HCT116 (cell line): ENCODE data around the gene FLYWCH1. TPM values are rescaled to one million over a fixed set of nuclear protein-coding genes. Genes with fewer than 3 reads are reported as not detected.

Experiments
- ATAC-seq: fragments of 200-7000 bp; cut with Tn5 transposase; 2 replicates; pipeline ENCODE4 v1.9.1; 2020; ENCODE audit warnings: mild to moderate bottlenecking, moderate library complexity
- BruUV-seq: library from RNA; stranded (reverse); fragments of 400-500 nt; replicated peaks from 2 replicates; lab custom pipeline; 2021; lab: Mats Ljungman, UMichigan
- CTCF ChIA-PET: fragments of 300-600 bp; sonication (Branson Sonifier 250); formaldehyde crosslinking; loops from one replicate; lab custom pipeline; 2021; ENCODE audit warnings: antibody characterized with exemption; lab: Charles Lee
- POLR2A ChIA-PET: fragments of 300-600, 350-600 bp; sonication (Branson Sonifier 250); formaldehyde crosslinking; loops from one replicate; lab custom pipeline; 2021; ENCODE audit warnings: antibody characterized with exemption; lab: Charles Lee
- RAD21 ChIA-PET, 2 experiments: fragments of 300-600 bp; sonication (Branson Sonifier 250); formaldehyde crosslinking; loops; one replicate each; lab custom pipeline; 2023; ENCODE audit warnings: low total read pairs in 2 of 2; ENCODE audit not compliant: uncharacterized antibody in 2 of 2, unreplicated experiment in 2 of 2, low non-redundant PET in 1 of 2; lab: Charles Lee
- DNase-seq: peaks from one replicate; pipeline ENCODE4 v3.0.0-alpha.2; 2010; ENCODE audit warnings: low read depth, low spot score
- H2AFZ ChIP-seq: fragments of 200-600 bp; shearing (Covaris generic), sonication (generic); 2 replicates; pipeline ENCODE4 v1.6.1; 2017; ENCODE audit warnings: low read depth, mixed run types, mixed read lengths, antibody characterized with exemption, low read length; ENCODE audit not compliant: poor library complexity, severe bottlenecking
- H3K27ac ChIP-seq: 2 replicates; pipeline ENCODE4 v1.5.1; 2012; ENCODE audit warnings: low read depth, low read length
- H3K27me3 ChIP-seq: fragments of 200-600 bp; sonication (generic); 2 replicates; pipeline ENCODE4 v1.6.1; 2016; ENCODE audit warnings: mixed run types, low read length, mixed read lengths; ENCODE audit not compliant: insufficient read depth
- H3K36me3 ChIP-seq, 2 experiments: fragments of 200-500 bp in 1 of 2; fragments of 200-600 bp in 1 of 2; sonication (Bioruptor generic) in 1 of 2; sonication (generic) in 1 of 2; 2 replicates each; pipeline versions ENCODE4 v1.5.1 to v1.6.1; 2014 to 2016; ENCODE audit warnings: low read length in 2 of 2, inconsistent platforms in 1 of 2, mixed read lengths in 1 of 2, mixed run types in 1 of 2; ENCODE audit not compliant: insufficient read depth in 2 of 2, control insufficient read depth in 1 of 2
- H3K4me1 ChIP-seq, 2 experiments: fragments of 200-600 bp in 1 of 2; sonication (generic) in 1 of 2; 2 replicates each; pipeline versions ENCODE4 v1.5.1 to v1.6.1; 2012 to 2017; ENCODE audit warnings: low read length in 2 of 2, inconsistent platforms in 1 of 2, mild to moderate bottlenecking in 1 of 2, mixed read lengths in 1 of 2, mixed run types in 1 of 2, moderate library complexity in 1 of 2; ENCODE audit not compliant: insufficient read depth in 2 of 2, control insufficient read depth in 1 of 2
- H3K4me2 ChIP-seq: fragments of 200-600 bp; sonication (generic); 2 replicates; pipeline ENCODE4 v1.6.1; 2017; ENCODE audit warnings: mixed run types, low read length, mixed read lengths
- H3K4me3 ChIP-seq, 2 experiments: fragments of 200-600 bp in 1 of 2; sonication (generic) in 1 of 2; replicated peaks in 1 of 2; 2 replicates each; pipeline ENCODE4 v1.5.1; 2011 to 2016; ENCODE audit warnings: low read length in 2 of 2, control low read depth in 1 of 2, low read depth in 1 of 2, mild to moderate bottlenecking in 1 of 2, mixed read lengths in 1 of 2, mixed run types in 1 of 2
- H3K79me2 ChIP-seq: fragments of 200-600 bp; sonication (generic); 2 replicates; pipeline ENCODE4 v1.6.1; 2017; ENCODE audit warnings: mild to moderate bottlenecking, mixed run types, low read length, moderate library complexity, mixed read lengths; ENCODE audit not compliant: insufficient read depth
- H3K9ac ChIP-seq: fragments of 200-600 bp; sonication (generic); 2 replicates; pipeline ENCODE4 v1.6.1; 2016; ENCODE audit warnings: low read length, mixed read lengths
- H3K9me2 ChIP-seq: fragments of 200-600 bp; sonication (generic), shearing (Covaris generic); 2 replicates; pipeline ENCODE4 v1.6.1; 2017; ENCODE audit warnings: mixed run types, mild to moderate bottlenecking, moderate library complexity; ENCODE audit not compliant: insufficient read depth
- H3K9me3 ChIP-seq, 2 experiments: fragments of 200-500 bp in 1 of 2; fragments of 200-600 bp in 1 of 2; sonication (Bioruptor generic) in 1 of 2; sonication (generic) in 1 of 2; 2 replicates each; pipeline ENCODE4 v1.6.1; 2014 to 2017; ENCODE audit warnings: low read length in 2 of 2, mixed read lengths in 2 of 2, inconsistent platforms in 1 of 2, low read depth in 1 of 2, mild to moderate bottlenecking in 1 of 2, mixed run types in 1 of 2, moderate library complexity in 1 of 2; ENCODE audit not compliant: control insufficient read depth in 1 of 2, insufficient read depth in 1 of 2
- H4K20me1 ChIP-seq: fragments of 200-600 bp; sonication (generic), shearing (Covaris generic); 2 replicates; pipeline ENCODE4 v1.6.1; 2017; ENCODE audit warnings: mixed run types, mild to moderate bottlenecking, moderate library complexity; ENCODE audit not compliant: insufficient read depth
- ATF3 ChIP-seq: IDR thresholded peaks from 2 replicates; pipeline ENCODE4 v1.6.1; 2012
- CBX3 ChIP-seq: IDR thresholded peaks from 2 replicates; pipeline ENCODE4 v1.6.1; 2012; ENCODE audit warnings: low read depth
- CTCF ChIP-seq, 3 experiments: fragments of 200-600 bp in 1 of 3; sonication (generic) in 1 of 3; IDR thresholded peaks in 2 of 3; conservative IDR thresholded peaks in 1 of 3; 2 replicates each; pipeline ENCODE4 v1.5.1; 2012 to 2017; ENCODE audit warnings: low read depth in 2 of 3, low read length in 2 of 3, antibody characterized with exemption in 1 of 3, borderline replicate concordance in 1 of 3, control low read depth in 1 of 3, mild to moderate bottlenecking in 1 of 3, mixed read lengths in 1 of 3, mixed run types in 1 of 3, moderate library complexity in 1 of 3; ENCODE audit not compliant: insufficient read depth in 1 of 3
- ELF1 ChIP-seq: IDR thresholded peaks from 2 replicates; pipeline ENCODE4 v1.6.1; 2012; ENCODE audit warnings: low read depth, borderline replicate concordance
- EZH2 ChIP-seq: fragments of 200-600 bp; sonication (generic); IDR thresholded peaks from 2 replicates; pipeline ENCODE4 v1.6.1; 2017; ENCODE audit warnings: antibody characterized with exemption, mixed run types
- EZH2phosphoT487 ChIP-seq: fragments of 200-600 bp; IDR thresholded peaks from 2 replicates; pipeline ENCODE4 v1.6.1; 2018; ENCODE audit warnings: antibody characterized with exemption, borderline replicate concordance
- FOSL1 ChIP-seq: IDR thresholded peaks from 2 replicates; pipeline ENCODE4 v1.6.1; 2012; ENCODE audit warnings: low read depth
- REST ChIP-seq: IDR thresholded peaks from 2 replicates; pipeline ENCODE4 v1.6.1; 2012; ENCODE audit warnings: low read depth
- SP1 ChIP-seq: IDR thresholded peaks from 2 replicates; pipeline ENCODE4 v1.6.1; 2012; ENCODE audit warnings: low read depth
- SRF ChIP-seq: IDR thresholded peaks from 2 replicates; pipeline ENCODE4 v1.6.1; 2012; ENCODE audit warnings: low read depth
- TCF7L2 ChIP-seq: IDR thresholded peaks from 2 replicates; pipeline ENCODE4 v1.7.0; 2011; ENCODE audit warnings: borderline replicate concordance, inconsistent platforms; ENCODE audit not compliant: insufficient read depth, insufficient read length; ENCODE audit errors: extremely low read depth
- ZFX ChIP-seq: fragments of 450-650 bp; IDR thresholded peaks from 2 replicates; pipeline ENCODE4 v1.6.1; 2017
- ZNF274 ChIP-seq: fragments of 200-500 bp; sonication (Bioruptor generic); IDR thresholded peaks from 2 replicates; pipeline ENCODE4 v1.6.1; 2014; ENCODE audit warnings: mild to moderate bottlenecking, low read depth, low read length, inconsistent platforms
- intact Hi-C: fragments of 100-400 bp; cut with micrococcal nuclease; formaldehyde crosslinking; loops from 2 replicates; pipeline ENCODE4 v1.10.0; 2022
- total RNA-seq: library from RNA; stranded (reverse); gene quantifications from one replicate; pipeline ENCODE4 v1.2.1, GENCODE V29; 2021; ENCODE audit not compliant: unreplicated experiment

The FLYWCH1 gene
- total RNA-seq, 1 experiment from 2014 or later = 66.6 TPM

- no peak overlapping the region for H3K9ac ChIP-seq
- no peak overlapping the region for H3K4me3 ChIP-seq
- no peaks in the 10 kb centered on the region for H3K27me3 ChIP-seq
- H3K79me2 ChIP-seq = no peaks in the 10 kb centered on the region
- ATAC-seq = no peak
- no peaks in the 10 kb centered on the region for H4K20me1 ChIP-seq
- ChIA-PET CTCF (no interaction called here), RAD21 (no interaction called here), POLR2A (interaction anchor here (0.5 to 0.6 kb wide), 2 partner anchors 8 to 74 kb away, joined by 3 to 5 read pairs; no protein-coding TSS in a partner anchor)
- peaks cover 0 to 4% of the 10 kb centered on the region in 2 experiments; a peak in 1 of 4 replicates for H3K36me3 ChIP-seq
- H3K4me2 ChIP-seq = no peak overlapping the region
- no TSS peak for BruUV-seq
- no peaks in the 10 kb centered on the region for H3K9me2 ChIP-seq
- no peak overlapping the region for H3K27ac ChIP-seq
- H3K9me3 ChIP-seq = no peaks in the 10 kb centered on the region
- intact Hi-C loops = no loop called here
- TF ChIP-seq REST (no peak), ZFX (no peak), EZH2 (no peak), ELF1 (no peak), FOSL1 (no peak), EZH2phosphoT487 (no peak), SP1 (no peak), TCF7L2 (no peak), CBX3 (no peak), CTCF (IDR thresholded peaks at IDR 0.05 in 2 of 3, conservative IDR thresholded peaks at IDR 0.05 in 1 of 3; ENCODE audit: borderline replicate concordance in 1 of 3, insufficient read depth in 1 of 3, low read depth in 2 of 3, low read length in 2 of 3) (no peak), ATF3 (no peak), ZNF274 (no peak), SRF (no peak)
- no peak overlapping the region for H2AFZ ChIP-seq
- peaks cover 0 to 1% of the 10 kb centered on the region in 2 experiments; a peak in 2 of 4 replicates for H3K4me1 ChIP-seq
- no peak for DNase-seq
These were observed 39.0 kb downstream of the FLYWCH1 start for GRCh38 chr16:2950773-2951172.
